Activated CD4-positive, alpha-beta T cell treated with anti-CD3 and anti-CD28 coated beads for 24 hours (primary cell): ENCODE data around the gene PSMD3.

ENCODE experiments used
- DNase-seq, 2 donors: peaks; one replicate each; pipeline ENCODE4 v3.0.0-alpha.2; 2020; ENCODE audit warnings: low read depth in 2 of 2

Gene PSMD3

DNA sequence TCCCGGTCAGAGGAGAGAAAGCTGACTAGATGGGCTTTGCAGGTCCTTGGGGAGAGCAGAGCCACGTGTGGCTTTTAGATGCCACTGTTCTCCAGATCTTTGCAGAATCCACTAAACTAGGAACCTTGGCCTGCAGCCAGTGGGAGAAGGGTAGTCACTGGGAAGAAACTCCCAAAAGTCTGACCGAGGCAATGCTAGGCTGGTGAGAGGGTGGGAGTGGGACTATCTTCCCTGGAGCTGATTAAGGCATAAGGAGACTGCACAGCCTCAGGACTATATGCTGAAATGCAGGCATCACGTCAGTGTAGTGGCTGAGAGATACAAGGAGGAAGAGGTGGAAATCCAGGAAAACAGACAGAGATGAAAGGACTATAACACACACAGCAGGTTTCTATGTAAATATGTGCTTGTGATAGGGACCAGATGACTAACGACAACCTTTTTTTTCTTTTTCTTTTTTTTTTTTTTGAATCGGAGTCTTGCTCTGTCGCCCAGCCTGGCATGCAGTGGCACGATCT is 20.0 kb upstream of the PSMD3 start:
- no peak for DNase-seq

DNA sequence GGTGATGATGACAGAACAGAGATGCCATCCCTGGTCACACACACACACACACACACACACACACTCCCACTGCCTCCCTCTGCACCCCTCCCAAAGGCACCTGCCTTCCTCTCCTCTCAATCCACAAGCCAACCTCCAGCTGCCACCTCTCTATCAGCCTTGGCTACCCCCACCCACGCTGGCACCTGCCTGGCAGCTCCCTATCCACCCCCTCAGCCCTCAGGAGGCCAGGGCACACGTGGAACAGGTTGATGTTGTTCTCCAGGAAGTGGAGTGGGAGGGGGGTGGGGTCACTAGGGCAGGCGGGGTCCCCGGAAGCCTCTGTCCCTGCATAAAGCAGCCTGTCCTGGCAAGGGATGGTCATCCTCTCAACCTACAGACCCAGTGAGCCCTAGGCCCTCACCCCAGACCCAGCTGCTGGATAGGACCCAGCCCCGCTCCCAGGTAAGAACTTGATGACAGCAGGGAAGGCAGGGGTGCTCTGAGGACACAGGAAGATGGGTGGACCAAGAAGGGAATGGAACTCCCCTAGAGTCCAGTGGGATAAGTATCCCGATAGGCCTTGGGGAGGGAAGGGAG is 17.9 kb upstream of the PSMD3 start, which contains the start of gene GSDMA:
Gene GSDMA, plus strand, starts transcription at position 363 of the 579 bp plus-strand sequence. CDS start 2,684 bp downstream, outside the sequence.
- DNase-seq, result no peak

DNA sequence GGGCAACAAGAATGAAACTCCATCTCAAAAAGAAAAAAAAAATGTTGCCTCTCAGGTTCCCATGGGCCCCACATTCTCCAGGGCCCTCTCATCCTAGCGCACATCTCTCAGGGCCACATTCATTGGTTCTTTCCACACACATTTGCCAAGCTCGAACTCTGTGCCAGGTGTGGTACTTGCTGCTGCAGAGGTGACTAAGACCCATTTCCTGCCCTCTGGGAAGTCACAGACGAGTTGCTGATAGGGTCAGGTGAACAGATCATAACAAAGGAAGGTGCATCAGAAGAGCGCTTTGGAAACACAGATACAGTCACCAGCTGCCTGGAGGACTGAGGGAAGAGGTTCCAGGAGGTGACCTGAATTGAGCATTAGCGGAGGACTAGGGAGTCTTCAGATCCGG is 16.8 kb upstream of the PSMD3 start:
- DNase-seq, result no peak

DNA sequence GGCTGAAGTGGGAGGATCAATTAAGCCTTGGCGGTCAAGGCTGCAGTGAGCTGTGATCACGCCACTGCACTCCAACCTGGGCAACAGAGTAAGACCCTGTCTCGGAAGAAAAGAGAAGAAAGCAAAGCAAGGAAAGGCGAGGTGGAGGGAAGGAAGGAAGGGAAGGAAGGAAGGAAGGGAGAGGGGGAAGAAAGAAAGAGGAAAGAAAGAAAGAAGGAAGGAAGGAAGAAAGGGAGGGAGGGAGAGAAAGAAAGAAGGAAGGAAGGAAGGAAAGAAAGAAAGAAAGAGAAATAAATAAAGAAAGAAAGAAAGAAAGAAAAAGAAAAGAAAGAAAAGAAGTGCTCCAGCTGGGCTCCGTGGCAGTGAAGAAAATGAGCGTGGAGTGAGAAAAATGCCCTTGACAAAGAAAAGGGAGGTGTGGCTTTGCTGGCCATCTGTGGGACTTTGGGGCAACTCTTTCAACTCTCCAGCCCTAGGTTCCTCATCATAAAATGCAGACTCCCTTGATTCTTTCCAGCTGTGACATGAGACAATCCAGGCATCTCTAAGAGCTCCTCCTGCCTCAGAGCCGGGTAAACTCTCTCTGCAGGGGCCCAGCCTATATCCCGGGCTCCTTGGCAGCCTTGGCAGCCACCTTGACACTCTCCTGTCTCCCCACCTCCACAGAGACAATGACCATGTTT is 15.4 kb upstream of the PSMD3 start:
- DNase-seq, result no peak

DNA sequence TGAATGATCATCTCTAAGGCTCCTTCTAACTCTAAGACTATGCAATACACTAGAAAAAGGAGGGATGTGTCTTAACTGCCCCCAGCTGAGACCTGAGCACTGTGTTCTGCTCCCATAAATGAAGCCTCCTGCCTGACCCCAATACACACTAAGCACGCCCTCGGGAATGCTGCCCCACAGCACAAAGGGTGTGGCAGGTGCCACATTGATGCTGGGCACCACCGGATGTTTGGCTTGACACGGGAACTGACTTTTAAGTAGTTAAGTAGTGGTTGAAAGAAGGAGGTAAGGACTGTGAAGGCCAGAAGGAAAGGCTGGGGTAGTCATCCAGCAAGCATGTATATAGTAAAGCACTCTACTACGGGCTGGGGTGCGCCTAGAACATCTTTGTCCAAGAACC is 13.8 kb upstream of the PSMD3 start:
- no peak for DNase-seq

DNA sequence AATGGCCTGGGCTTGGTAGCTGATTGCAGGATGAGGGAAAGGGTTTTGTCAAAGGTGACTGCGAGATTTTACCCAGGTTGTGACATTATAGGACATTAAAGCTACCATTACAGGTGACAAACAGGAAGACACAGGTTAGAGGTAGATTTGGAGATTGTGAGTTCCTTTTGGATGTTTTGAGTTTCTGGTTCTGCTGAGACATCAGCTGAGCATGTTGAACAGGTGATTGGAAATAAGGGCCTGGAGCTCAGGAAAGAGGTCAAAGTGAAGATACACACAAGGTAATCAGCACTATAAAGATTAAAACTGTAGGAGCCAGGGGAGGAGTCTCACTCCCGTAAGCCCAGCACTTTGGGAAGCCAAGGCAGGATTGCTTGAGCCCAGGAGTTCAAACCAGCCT is 11.8 kb upstream of the PSMD3 start:
- no peak for DNase-seq

DNA sequence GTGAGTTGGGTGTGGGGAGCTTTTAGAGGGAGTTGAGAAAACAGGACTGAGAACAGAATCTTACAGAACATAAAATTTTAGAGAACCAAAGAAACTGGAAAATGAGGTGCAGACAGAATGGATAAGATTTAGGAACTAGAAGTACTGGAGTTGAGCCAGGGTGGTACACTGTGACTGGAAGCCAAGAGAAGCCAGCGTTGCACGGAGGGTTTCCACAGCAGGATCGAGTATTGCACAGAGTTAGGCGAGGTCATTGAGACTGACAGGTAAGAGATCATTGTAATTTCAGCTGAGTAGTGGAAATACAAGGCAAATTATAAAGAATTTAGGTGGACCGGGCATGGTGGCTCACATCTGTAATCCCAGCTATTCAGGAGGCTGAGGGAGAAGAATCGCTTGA is 11.2 kb upstream of the PSMD3 start:
- no peak for DNase-seq

DNA sequence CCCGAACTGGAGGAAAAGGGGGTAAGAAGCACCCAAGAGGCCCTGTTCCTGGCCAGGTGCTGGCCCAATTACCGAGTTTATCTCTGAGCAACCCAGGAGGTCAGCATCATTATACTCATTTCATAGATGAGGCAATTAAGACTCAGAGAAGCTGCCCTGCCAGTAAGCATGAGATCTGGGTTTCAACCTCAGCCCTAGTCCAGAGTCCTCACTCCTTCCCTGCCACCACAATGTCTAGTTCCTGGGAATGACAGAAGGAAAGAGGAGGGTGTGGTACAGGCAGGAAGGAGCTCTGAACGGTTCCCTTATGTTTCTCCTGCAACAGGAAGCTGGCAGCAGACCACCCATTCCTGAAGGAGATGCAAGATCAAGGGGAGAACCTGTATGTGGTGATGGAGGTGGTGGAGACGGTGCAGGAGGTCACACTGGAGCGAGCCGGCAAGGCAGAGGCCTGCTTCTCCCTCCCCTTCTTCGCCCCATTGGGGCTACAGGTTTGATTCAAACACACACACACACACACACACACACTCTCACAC is 10.4 kb upstream of the PSMD3 start:
- DNase-seq, result no peak

DNA sequence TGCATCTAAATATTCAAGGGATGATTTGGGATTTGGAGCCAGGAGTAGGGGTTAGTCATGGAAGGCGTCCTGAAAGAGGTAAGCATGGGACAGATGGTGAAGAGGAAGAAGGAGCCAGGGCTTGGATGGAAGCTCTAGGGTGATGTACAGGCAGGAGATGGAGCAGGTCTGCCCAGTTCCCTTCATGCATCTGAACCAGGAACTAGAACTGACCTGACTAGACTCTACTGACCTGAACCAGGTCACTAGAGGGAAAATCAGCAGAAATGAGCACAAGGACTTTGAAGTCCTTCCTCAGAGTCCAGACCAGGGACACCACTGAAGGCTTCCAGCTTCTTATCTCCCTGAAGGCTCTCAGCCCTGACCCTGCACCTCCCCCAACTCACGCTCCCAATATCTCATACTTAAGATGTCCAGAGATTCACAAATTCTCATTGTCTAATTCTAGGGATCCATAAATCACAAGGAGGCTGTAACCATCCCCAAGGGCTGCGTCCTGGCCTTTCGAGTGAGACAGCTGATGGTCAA is 9.5 kb upstream of the PSMD3 start:
- DNase-seq, result no peak

DNA sequence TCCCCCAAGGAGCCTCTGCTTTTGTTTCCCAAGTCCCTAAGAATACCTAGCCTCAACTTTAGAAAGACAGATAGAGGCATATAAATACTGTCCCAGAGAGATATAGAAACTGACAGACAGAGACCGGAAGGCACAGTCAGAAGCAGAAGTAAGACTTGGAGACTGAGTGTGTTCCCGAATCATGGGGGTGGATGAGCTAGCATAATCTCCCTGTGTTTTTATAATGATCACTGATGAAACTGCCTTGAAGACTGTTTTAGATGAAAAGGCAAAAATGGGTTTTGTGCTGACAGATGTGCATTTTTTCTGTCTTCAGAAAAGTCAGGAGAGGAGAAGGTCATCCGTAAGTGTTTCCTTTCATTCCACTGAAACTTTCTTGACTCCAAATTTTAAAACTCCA is 8.3 kb upstream of the PSMD3 start:
- DNase-seq, result no peak

DNA sequence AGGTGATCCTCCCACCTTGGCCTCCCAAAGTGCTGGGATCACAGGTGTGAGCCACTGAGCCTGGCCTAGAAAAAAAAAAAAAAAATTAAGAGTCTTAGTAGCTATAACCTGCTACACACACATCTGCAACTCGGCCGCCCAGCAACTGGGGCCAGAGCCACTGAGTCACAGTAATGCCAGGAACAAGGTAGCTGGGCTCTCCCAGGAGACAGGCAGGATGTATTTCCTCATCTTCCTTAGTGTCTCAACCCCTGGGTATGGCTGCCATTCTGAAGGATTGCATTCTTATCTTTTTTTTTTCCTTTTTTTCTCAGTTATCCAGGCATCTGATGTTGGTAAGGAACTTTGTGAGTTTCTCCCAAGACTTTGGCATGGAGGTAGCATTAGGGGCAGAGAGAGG is 7.1 kb upstream of the PSMD3 start:
- DNase-seq, result no peak

DNA sequence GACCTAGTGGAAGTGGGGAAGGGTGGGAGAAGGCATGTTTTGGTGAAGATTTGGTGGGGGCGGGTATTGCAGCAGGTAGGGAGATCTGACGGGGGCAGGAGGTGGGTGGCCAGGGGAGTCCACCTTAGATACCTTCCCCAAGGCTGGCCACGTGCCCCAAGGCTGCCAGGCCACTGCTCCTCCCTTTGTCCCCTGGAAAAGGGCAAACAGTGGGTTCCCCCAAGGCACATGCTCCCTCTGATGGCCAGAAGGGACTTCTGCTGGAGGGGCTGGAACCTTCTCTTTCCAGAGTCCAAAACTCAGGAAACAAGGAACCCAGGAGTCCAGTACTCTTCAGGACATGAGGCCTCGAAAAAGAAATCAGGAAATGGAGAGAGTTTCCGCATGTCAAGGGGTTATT is 6.2 kb upstream of the PSMD3 start:
- DNase-seq, result no peak

DNA sequence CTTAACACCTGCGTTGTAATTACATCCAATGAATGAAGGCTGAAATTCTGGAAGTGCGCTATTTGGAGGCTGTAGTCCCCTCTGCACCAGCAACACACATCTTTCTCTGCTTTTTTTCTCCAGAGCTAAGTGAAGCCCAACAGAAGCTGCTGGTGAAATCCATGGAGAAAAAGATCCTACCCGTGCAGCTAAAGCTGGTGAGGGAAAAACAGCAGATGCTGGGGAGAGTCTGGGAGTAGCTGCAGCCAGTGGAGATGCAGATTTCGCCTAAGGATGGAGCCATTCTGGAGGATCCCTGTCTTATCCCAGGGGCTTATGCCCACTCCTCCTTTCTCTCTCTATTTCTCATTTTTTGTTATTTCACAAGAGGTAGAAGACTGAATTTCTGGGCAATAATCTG is 4.8 kb upstream of the PSMD3 start:
- DNase-seq, result no peak

DNA sequence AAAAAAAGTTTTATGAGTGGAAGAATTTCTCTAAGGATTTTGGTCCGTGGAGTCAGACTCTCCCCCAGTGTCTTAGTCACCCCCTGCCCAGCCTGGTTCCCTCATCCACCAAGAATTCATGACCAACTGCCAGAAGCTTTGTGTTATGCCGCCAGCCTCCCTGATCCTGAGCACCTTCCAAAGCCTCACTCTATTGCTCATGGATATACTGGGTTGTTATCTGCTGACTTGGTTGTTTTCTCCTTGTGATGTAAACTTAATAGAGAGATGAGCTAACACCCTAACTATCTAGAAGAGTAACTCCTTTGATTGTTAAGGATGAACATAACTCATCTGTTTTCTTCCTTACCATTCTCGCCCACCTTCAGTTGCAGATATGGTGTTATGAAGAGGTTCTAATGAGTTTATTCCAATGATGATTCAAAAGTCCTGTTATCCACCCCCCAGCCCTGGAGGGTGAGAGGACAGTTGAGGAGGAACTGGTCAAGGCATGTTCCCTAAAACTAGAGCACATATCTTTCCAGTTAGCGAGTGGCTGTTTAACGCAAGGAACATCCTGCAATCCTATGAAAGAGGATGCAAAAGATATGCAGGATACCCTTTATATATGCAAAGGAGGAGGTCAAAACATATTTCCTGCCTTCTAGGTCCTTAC is 1.5 kb upstream of the PSMD3 start:
- no peak for DNase-seq

DNA sequence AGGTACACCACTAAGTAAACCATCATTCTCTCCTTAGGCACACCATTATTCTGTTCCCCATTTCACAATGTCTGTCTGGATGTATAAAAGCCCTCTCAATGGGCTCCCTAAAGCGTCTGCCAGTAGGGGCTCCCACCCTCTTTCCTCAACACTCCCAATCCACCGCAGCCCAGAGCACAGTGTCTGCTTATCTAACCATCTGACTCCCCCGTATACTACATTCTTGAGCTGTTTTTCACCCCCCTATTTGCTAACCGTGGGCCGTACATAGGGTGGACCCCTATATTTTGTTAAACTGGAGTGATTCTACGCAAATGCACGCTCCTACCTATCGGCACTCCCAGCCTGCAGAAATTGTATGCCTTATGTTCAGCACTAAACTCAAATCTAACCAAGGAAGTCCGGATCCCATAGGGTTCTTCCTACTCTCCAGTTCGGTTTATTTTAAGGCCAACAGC is 685 bp upstream of the PSMD3 start:
- no peak for DNase-seq

DNA sequence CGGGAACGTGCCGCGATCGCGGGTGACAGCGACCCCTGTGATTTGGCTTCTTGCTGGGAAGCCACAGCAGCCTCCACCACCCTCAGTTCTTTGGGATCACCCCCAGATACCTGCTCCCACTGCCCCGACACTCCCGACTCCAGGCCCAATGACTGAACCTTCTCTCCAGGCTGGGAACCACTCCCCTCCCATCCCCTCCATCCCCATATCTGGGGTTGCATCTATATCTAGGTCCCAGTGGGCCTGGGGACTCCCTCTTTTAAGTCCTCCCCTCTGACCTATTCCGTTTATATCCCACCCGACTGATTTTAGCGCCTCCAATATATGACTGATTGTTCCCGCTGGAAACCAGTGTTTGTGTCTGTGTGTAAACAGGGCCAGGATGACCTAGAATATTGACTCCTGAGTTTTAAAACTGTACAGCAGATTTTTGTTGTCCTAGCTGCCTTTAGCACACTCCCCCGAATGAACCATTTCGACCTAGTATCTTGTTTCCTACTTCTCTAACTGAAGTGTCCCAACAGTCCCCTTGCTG is 667 bp downstream of the PSMD3 start:
- no peak for DNase-seq

DNA sequence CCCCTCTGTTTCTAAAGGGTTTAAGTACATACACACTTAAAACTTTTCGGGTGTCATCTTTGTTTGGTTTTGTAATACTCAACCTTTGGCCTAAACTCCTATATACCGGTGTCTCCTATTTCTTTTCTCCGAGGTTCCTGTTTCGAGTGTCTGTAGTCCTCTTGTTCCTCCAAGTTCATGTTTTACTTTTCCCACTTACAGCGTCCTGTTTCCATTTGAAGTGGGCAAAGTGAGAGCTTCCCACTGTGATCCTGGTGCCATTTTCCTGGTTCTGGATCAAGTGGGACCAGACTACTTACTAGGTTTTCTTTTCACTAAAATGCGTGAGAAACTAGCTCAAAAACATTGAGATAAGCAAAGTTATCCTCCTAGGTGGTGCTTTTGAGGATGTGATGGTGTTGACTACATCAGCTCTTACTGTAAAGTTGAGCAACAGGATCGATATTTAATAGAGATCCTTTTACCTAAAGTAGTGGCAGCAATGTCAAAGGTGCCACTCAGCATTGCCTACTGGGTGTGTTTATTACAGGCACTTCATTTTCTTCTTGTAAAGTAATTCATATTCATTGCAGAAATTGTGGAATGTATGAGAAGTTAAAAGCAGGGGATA is 1.3 kb downstream of the PSMD3 start:
- DNase-seq, result no peak

DNA sequence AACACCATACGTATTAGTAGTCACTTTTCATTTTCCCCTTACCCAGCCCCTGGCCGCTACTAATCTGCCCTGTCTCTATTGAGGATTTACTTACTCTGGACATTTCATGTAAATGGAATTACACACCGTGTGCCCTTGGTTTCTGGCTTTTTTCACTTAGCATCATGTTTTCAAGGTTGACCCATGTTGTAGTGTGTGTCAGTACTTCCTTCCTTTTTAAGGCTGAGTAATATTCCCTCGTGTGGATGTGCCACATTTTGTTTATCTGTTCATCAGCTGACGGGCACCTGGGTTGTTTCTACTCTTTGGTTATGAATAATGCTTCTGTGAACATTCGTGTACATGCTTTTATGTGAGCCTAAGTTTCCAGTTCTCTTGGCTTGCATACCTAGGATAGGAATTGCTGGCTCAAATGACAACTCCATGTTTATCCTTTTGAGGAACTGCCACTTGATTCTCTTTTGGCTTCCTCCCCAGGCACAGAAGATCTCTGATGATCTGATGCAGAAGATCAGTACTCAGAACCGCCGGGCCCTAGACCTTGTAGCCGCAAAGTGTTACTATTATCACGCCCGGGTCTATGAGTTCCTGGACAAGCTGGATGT is 7.7 kb downstream of the PSMD3 start:
- DNase-seq, result no peak

DNA sequence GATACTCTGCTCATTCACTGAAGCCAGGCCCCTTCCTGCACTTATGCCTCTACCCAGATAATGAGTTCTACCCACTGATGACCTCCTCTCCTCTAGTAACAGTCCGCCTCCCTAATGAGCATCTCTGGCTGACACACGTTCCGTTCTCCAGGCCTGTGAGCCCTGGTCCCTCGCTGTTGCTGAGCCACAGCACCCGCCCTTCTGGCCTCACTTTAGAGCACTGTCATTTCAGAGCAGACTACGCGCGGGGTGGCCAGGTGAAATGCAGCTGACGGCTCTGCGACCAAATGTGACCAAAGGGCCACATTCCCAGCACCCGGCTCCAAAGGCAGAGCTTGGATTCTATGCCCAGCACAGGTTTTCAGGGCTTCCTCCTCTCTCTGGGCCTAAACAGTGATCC is 13.8 kb downstream of the PSMD3 start:
- DNase-seq, result no peak

DNA sequence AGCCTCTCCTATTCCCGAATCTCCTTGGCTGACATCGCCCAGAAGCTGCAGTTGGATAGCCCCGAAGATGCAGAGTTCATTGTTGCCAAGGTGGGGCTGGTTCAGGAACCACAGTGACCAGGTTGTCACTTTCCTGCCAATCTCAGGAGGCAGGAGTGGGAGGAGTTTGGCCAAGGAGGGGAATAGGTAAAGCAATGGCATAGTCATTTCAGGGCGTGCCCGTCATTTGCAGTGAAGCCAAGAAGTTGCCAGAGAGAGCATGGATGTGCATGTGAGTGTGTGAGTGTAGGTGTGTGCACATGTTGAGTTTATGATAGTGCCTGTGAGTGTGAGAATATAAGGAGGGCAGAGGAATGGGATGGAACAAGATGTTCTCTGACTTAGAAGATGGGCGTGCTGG is 14.8 kb downstream of the PSMD3 start:
- DNase-seq, result no peak

DNA sequence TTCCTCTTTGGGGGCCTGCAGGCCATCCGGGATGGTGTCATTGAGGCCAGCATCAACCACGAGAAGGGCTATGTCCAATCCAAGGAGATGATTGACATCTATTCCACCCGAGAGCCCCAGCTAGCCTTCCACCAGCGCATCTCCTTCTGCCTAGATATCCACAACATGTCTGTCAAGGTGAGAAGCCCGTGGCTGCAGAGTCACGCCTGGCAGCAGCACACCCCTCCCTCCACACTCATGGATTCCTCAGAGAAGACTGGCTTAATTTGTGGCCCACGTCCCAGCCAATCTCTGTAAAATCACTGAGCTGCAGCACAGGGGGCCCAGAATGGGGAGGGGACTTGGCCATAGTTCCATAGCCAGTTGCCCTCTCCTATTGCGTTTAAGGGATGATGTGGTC is 15.6 kb downstream of the PSMD3 start:
- no peak for DNase-seq
